B cell (primary cell): ENCODE measurements around the gene GNRHR.

Source experiments
- EZH2 ChIP-seq: IDR thresholded peaks from 2 replicates; pipeline ENCODE4 v1.6.1; 2012; ENCODE audit warnings: borderline replicate concordance, low read depth, mild to moderate bottlenecking, moderate library complexity, low read length; ENCODE audit not compliant: insufficient read depth, poor library complexity, severe bottlenecking
- TF ChIP-seq, protein P1 (sequence below): fragments of 200-600 bp; IDR thresholded peaks from one replicate; pipeline ENCODE4 v1.8.0; 2022; ENCODE audit warnings: antibody characterized with exemption, mild to moderate bottlenecking

DNA sequence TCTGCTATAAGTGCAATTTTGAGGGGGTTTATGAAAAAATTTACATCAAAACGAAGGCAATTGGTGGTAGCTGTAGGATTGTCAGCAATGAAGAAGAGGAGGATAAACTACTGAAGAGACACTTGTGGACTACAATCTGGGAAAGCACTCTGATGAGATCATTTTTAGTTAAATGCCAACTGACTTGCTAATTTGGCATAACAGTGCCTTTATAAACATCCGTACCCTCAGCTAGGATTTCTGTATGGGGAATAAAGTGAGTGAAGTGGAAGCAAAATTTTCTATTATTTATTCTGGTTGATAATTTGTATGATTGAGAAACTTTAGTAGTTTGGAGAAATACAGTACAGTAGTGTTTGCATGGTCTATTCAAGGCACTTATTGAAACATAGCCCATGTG is 11.2 kb upstream of the GNRHR start:
- TF ChIP-seq, protein P1, sequence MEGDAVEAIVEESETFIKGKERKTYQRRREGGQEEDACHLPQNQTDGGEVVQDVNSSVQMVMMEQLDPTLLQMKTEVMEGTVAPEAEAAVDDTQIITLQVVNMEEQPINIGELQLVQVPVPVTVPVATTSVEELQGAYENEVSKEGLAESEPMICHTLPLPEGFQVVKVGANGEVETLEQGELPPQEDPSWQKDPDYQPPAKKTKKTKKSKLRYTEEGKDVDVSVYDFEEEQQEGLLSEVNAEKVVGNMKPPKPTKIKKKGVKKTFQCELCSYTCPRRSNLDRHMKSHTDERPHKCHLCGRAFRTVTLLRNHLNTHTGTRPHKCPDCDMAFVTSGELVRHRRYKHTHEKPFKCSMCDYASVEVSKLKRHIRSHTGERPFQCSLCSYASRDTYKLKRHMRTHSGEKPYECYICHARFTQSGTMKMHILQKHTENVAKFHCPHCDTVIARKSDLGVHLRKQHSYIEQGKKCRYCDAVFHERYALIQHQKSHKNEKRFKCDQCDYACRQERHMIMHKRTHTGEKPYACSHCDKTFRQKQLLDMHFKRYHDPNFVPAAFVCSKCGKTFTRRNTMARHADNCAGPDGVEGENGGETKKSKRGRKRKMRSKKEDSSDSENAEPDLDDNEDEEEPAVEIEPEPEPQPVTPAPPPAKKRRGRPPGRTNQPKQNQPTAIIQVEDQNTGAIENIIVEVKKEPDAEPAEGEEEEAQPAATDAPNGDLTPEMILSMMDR: no peak
- TF ChIP-seq EZH2: no peak
